ENCODE data around the gene SLC6A11. TPM values are rescaled to one million over a fixed set of nuclear protein-coding genes. Genes with fewer than 3 reads are reported as not detected.
A peak's percentile ranks its signal among the peaks of the same experiment; 100 is the strongest.

SLC6A11 gene
- total RNA-seq, 4 donors from 2014 or later = not detected

- DNase-seq (no peak), ATAC-seq (no peak)
- no peak overlapping the region for H3K4me3 ChIP-seq
- in situ Hi-C loops (cut with MboI; ENCODE audit: low sequenced_read_pairs in 4 of 4) = loop anchor here in 1 of 4 donors (10.0 kb wide), 1 partner anchor 112 kb away; no protein-coding TSS in a partner anchor
- H3K9me3 ChIP-seq = no peaks in the 10 kb centered on the region
- no peaks in the 10 kb centered on the region for H3K27me3 ChIP-seq
- H3K4me1 ChIP-seq = no peaks in the 10 kb centered on the region
- intact Hi-C loops (cut with DNase I; ENCODE audit: low total_unique reads) = no loop called here
- H3K36me3 ChIP-seq = no peaks in the 10 kb centered on the region
- TF ChIP-seq CTCF (IDR thresholded peaks at IDR 0.05 in 4 of 5, conservative IDR thresholded peaks at IDR 0.05 in 1 of 5) (no peak), POLR2A (IDR thresholded peaks at IDR 0.05) (no peak)
- no peak overlapping the region for H3K27ac ChIP-seq
These were observed 126.7 kb downstream of the SLC6A11 start for GRCh38 chr3:10942690-10943205.

GRCh38 chr3:10944866-10945265, 128.8 kb downstream of the SLC6A11 start:
- Histone ChIP-seq H3K4me3 (no peak overlapping the region), H3K4me1 (no peaks in the 10 kb centered on the region), H3K9me3 (no peaks in the 10 kb centered on the region), H3K27ac (no peak overlapping the region), H3K36me3 (no peaks in the 10 kb centered on the region), H3K27me3 (peaks cover 0 to 9% (median 0%) of the 10 kb centered on the region in 3 donors)
- ATAC-seq (no peak), DNase-seq (no peak)
- intact Hi-C loops (cut with DNase I; ENCODE audit: low total_unique reads) (loop anchor here (1.0 kb wide), 2 partner anchors 38 to 115 kb away; no protein-coding TSS in a partner anchor), in situ Hi-C loops (cut with MboI; ENCODE audit: low sequenced_read_pairs in 4 of 4) (loop anchor here in 2 of 4 donors (5.0 to 10.0 kb wide), 2 partner anchors 110 to 112 kb away; no protein-coding TSS in a partner anchor)
- TF ChIP-seq CTCF (IDR thresholded peaks at IDR 0.05 in 4 of 5, conservative IDR thresholded peaks at IDR 0.05 in 1 of 5) (no peak), POLR2A (IDR thresholded peaks at IDR 0.05) (no peak)

DNA sequence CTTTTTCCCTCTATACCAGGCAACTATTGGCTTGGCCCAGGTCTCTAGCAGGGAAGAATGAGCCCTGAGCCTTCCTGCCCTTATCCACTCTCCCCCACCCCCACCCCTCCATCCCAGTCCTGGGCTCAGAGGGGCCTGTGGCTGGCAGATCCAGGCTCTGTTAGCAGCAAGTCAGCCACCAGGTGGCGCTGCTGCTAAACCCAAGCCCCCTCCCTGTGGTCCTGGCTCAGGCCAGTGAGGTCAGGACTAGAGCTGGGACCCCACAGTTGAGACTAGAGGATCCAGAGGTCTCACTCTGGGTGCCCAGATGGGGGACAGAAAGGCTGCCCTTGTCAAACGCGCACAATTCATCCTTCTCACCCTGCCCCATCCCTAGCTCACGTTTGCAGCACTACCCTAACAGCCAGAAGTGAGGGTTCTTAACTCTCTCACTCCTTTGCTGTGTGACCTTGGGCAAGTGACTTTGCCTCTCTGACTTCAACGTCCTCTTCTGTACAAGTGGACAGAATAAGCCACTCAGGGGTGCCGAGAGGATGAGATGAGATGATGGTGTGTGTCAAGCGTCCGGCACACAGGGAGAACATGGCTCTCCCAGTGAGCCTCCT, 129.8 kb downstream of the SLC6A11 start:
- Histone ChIP-seq H3K4me3 (no peak overlapping the region), H3K27me3 (peaks cover 0 to 10% (median 0%) of the 10 kb centered on the region in 3 donors), H3K4me1 (no peaks in the 10 kb centered on the region), H3K27ac (no peak overlapping the region), H3K36me3 (no peaks in the 10 kb centered on the region), H3K9me3 (no peaks in the 10 kb centered on the region)
- DNase-seq (peak in 1 of 2 donors; percentile 22), ATAC-seq (peak; percentile 42 to 78)
- in situ Hi-C loops (cut with MboI; ENCODE audit: low sequenced_read_pairs in 4 of 4) = loop anchor here in 2 of 4 donors (5.0 to 10.0 kb wide), 2 partner anchors 109 to 112 kb away; no protein-coding TSS in a partner anchor
- TF ChIP-seq POLR2A (IDR thresholded peaks at IDR 0.05) (no peak), CTCF (IDR thresholded peaks at IDR 0.05 in 4 of 5, conservative IDR thresholded peaks at IDR 0.05 in 1 of 5) (peak; percentile 57 to 91 (median 89))
- intact Hi-C loops (cut with DNase I; ENCODE audit: low total_unique reads) = loop anchor here (1.0 kb wide), 2 partner anchors 38 to 115 kb away; no protein-coding TSS in a partner anchor

- Histone ChIP-seq H3K27me3 (peaks cover 0 to 10% (median 0%) of the 10 kb centered on the region in 3 donors), H3K9me3 (no peaks in the 10 kb centered on the region), H3K4me1 (no peaks in the 10 kb centered on the region), H3K36me3 (no peaks in the 10 kb centered on the region), H3K4me3 (no peak overlapping the region), H3K27ac (no peak overlapping the region)
- in situ Hi-C loops (cut with MboI; ENCODE audit: low sequenced_read_pairs in 4 of 4) = loop anchor here in 2 of 4 donors (5.0 to 10.0 kb wide), 2 partner anchors 108 to 111 kb away; no protein-coding TSS in a partner anchor
- TF ChIP-seq POLR2A (IDR thresholded peaks at IDR 0.05) (no peak), CTCF (IDR thresholded peaks at IDR 0.05 in 4 of 5, conservative IDR thresholded peaks at IDR 0.05 in 1 of 5) (no peak)
- ATAC-seq (no peak), DNase-seq (no peak)
- intact Hi-C loops (cut with DNase I; ENCODE audit: low total_unique reads) = no loop called here
These were observed 130.5 kb downstream of the SLC6A11 start for GRCh38 chr3:10946526-10946925.

Measured in gastrocnemius medialis (tissue), 4 donors.